Activated gamma-delta T cell (primary cell): ENCODE measurements around the gene HAPLN2.

Experiments
- DNase-seq: peaks from one replicate; lab custom pipeline; 2025; lab: John Stamatoyannopoulos, UW

The HAPLN2 gene

DNA sequence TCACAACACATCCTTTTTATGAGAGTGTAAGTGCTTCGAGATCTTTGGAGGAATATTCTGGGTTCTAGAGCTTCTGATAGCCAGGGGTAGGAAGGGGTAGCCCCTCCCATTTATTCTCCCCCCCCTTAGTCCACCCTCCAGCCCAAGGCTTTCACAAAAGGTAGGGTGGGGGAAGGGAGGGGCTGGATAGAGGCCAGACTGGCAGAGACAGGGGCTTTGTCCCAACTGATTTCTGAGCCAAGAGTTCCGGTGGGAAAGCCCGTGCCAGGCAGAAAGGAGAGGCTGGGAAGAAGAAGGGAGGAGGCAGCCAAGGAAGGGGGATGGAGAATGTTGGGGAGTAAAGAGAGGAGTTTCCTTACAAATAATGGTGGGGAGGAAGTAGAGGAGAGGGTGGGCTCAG lies 25.8 kb downstream of the HAPLN2 start:
- DNase-seq: no peak

DNA sequence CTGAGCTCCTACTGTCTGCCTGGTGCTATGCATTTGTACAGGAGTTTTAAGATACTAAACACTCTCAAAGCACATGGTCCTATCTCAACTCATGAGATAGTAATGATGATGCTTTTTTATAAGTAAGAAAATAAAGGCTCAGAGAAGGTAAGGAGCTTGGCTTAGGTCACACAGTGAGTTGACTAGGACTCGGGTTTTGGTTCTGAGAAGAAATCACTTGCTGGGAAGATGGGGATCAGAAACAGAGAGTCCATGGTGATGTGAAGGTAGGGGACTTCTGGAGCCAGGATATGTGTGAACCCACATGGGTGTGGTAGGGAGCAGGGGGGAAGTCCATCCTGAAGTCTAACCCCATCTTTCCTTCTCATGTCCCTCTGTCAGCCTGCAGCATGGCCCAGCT lies 26.5 kb downstream of the HAPLN2 start:
- DNase-seq: no peak

DNA sequence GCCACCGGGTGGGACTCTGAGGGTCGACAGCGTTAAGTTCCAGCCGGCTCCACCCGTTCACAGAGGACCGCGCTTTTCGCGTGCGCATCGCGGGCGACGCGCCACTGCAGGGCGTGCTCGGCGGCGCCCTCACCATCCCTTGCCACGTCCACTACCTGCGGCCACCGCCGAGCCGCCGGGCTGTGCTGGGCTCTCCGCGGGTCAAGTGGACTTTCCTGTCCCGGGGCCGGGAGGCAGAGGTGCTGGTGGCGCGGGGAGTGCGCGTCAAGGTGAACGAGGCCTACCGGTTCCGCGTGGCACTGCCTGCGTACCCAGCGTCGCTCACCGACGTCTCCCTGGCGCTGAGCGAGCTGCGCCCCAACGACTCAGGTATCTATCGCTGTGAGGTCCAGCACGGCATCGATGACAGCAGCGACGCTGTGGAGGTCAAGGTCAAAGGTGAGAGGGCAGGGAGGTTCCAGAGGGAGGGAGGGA lies 27.6 kb downstream of the HAPLN2 start:
- DNase-seq: no peak

DNA sequence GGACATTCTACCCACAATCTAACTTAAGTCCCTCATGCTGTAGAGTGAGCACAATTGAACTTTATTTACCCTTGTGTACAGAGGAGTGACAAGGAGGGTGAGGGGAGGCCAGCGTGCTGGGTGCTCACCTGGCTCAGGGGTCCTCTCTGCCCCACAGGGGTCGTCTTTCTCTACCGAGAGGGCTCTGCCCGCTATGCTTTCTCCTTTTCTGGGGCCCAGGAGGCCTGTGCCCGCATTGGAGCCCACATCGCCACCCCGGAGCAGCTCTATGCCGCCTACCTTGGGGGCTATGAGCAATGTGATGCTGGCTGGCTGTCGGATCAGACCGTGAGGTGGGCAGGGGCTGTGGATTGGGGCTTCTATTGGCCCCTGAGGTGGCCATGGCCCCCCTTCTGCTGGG lies 28.1 kb downstream of the HAPLN2 start:
- no peak for DNase-seq

DNA sequence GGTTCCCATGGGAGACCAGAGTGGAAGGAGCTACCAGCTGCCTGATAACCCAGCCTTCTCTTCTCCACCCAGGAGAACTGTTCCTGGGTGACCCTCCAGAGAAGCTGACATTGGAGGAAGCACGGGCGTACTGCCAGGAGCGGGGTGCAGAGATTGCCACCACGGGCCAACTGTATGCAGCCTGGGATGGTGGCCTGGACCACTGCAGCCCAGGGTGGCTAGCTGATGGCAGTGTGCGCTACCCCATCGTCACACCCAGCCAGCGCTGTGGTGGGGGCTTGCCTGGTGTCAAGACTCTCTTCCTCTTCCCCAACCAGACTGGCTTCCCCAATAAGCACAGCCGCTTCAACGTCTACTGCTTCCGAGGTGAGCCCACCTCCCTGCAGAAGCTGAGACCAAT lies 29.3 kb downstream of the HAPLN2 start:
- no peak for DNase-seq

DNA sequence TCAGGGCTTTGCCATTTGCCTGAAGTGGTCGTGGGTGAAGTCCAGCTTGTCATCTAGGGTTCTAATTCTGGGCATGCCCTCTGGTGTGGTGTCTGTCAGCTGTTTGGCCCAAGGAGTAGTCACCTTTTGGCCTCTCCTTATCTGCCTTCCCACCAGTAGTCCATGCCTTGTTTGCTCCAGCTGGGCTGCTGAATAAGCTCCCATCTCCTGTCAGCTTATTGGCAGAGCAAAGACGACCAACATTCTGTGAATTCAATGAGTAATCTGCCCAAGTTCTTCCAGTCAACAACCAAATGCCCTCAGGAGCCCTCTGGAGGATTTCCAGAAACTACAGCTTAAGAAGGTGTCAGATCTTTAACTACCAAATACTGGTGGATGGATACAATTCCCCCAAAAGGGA lies 29.7 kb downstream of the HAPLN2 start:
- DNase-seq: no peak

DNA sequence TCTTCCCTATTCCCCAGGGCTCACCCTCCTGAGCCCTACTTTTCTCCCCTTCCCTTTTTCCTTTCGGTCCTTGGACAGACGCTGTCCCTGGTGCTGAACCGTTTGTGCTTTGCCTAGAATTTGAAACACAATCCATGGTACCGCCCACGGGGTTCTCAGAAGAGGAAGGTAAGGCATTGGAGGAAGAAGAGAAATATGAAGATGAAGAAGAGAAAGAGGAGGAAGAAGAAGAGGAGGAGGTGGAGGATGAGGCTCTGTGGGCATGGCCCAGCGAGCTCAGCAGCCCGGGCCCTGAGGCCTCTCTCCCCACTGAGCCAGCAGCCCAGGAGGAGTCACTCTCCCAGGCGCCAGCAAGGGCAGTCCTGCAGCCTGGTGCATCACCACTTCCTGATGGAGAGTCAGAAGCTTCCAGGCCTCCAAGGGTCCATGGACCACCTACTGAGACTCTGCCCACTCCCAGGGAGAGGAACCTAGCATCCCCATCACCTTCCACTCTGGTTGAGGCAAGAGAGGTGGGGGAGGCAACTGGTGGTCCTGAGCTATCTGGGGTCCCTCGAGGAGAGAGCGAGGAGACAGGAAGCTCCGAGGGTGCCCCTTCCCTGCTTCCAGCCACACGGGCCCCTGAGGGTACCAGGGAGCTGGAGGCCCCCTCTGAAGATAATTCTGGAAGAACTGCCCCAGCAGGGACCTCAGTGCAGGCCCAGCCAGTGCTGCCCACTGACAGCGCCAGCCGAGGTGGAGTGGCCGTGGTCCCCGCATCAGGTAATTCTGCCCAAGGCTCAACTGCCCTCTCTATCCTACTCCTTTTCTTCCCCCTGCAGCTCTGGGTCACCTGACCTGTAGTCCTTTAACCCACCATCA lies 33.1 kb downstream of the HAPLN2 start:
- no peak for DNase-seq

DNA sequence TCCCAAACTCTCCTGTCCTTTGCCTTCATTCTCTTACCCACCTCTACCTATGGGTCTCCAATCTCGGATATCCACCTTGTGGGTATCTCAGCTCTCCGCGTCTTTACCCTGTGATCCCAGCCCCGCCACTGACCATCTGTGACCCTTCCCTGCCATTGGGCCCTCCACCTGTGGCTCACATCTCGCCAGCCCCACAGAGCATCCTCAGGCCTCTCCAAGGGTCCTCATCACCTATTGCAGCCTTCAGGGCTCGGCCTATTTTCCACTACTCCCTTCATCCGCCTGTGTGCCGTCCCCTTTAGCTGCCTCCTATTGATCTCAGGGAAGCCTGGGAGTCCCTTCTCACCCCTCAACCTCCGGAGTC lies 33.8 kb downstream of the HAPLN2 start:
- no peak for DNase-seq

DNA sequence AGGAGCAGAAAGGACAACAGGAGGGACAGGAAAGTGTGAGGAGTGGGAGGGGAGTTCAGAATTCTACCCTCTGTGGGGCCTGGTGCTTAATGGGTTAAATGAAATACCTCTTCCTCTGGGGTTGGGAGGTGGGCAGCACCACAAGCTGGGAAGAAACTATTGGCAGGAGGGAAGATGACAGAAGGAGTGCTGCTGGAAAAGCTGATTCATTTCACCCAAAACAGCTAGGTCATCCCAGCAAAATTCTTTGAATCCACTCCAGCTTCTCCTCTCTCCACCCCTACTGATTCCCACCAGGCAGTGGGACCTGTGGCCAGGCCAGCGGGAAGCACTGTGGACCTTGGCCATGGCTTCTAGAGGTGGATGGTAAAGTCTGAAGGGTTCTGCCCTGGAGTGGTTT lies 35.5 kb downstream of the HAPLN2 start:
- DNase-seq: no peak

DNA sequence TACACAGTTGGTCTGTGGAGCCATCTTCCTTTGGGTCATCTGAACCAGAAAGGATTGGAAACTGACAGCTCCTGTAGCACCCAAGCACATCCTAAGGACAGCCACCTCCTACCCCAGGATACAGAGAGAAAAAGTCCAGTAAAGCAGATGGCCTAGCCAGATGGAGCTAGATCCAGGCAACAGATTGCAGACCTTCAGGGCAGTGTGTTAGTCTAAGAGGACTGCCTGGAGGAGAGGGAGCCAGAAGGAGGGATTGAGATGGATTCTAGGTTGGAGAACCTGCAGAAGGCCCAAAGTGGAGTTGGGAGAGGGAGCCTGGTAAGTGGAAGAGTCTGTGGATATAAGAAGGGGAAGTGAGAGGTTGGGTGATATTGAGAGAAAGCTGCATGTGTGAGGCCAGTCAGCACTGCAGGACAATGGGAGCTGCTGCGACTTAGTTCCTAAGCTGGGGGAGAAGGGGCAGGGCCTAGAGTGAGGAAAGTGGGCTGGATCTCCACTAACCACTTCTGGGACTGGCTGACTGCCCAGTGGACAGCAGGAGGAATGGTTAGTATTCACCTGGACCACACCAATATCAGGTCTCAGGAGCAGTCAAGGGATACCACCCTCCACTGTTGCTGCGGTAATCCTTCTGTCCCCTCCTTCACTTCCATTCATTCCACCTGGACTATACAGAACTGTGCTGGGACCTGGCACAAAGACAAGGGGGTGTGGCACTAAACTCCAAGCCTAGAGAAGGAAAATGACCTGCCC lies 36.1 kb downstream of the HAPLN2 start:
- DNase-seq: no peak

DNA sequence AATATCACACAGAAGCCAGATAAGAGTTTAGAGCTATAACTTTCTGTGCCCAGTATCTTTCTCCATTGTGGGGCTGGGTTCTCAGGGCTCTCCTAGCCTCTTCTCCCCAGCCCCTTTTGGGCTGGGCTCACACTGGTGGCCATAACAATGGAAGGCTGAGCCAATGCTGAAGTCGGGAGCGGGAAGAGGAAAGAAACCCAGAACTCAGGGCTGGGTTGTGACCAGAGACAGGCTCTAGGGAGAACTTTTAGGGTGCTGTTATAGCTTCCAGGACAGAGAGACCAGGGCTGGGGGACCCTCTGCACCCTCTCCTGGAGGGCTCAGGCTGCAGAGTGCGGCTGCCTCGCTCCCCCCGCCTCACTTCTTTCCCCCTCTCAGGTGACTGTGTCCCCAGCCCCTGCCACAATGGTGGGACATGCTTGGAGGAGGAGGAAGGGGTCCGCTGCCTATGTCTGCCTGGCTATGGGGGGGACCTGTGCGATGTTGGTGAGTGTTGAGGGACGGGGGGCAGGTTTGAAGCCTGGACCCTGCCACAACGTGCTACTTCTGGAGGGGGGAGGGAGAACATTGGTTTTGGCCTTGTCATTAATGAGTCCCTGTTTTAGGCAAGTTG lies 36.8 kb downstream of the HAPLN2 start:
- DNase-seq: no peak

DNA sequence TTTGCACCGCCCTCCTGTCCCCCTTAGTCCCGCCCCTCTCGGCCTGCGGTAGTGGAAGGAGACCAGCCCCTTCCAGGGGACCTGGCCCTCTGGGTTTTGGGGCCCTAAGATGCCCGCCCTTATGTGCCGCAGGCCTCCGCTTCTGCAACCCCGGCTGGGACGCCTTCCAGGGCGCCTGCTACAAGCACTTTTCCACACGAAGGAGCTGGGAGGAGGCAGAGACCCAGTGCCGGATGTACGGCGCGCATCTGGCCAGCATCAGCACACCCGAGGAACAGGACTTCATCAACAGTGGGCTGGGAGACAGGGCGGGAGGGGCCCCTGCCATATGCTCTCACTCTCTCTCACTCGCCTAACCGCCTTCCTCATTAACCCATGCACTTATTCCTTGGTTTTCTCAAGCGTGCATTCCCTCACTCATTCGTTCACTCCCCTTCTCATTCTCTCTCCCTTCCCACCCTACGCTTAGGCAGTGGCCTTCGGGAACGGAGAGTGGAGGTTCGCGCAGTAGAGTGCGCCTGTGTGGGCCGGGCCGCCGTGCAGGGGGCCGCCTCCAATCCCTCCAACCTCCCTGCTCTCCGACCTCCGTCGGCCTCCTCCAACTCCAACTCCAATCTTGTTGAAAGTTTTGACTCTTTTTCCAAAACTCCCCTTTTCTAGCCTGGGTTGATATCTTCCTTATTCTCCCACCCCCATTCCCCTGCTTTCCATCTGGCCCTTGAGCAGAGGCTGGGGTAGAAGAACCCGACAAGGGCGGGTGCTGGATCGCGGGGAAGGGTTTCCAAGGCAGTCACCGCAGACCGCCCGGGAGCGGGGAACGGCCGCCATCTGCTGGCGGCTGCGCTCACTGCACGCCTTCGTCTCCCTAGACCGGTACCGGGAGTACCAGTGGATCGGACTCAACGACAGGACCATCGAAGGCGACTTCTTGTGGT lies 37.9 kb downstream of the HAPLN2 start:
- peak; percentile 57 for DNase-seq

DNA sequence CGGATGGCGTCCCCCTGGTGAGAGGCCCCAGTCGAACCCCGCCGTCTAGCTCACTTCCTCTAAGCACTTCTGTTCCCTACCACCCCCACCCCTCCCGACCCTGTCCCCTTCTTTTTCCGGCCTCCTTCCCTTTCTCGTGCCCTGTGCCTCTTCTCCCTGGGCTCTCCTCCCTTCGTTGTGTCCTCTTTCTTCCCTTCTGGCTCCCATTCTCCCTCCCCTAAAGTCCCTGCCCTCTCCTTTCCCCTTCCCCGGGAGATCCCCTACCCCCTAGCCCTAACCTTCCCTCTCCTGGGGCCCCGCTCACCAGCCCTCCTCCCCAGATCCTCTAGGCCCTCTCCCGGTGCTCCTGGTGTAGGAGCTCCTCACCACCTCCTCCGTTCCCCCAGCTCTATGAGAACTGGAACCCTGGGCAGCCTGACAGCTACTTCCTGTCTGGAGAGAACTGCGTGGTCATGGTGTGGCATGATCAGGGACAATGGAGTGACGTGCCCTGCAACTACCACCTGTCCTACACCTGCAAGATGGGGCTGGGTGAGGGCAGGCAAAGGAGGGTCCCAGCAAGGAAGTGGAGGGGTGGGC lies 38.6 kb downstream of the HAPLN2 start:
- DNase-seq: no peak

DNA sequence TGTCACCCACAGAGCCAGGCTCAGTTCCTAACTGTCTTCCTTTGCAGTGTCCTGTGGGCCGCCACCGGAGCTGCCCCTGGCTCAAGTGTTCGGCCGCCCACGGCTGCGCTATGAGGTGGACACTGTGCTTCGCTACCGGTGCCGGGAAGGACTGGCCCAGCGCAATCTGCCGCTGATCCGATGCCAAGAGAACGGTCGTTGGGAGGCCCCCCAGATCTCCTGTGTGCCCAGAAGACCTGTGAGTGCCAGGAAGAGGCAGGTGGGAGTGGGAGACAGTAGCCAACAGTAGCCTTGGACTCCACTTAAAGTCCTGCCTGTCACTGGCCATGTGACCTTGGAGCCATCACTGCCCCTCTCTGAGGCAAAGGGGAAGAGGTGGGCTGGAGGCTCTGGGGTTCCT lies 39.3 kb downstream of the HAPLN2 start:
- no peak for DNase-seq

DNA sequence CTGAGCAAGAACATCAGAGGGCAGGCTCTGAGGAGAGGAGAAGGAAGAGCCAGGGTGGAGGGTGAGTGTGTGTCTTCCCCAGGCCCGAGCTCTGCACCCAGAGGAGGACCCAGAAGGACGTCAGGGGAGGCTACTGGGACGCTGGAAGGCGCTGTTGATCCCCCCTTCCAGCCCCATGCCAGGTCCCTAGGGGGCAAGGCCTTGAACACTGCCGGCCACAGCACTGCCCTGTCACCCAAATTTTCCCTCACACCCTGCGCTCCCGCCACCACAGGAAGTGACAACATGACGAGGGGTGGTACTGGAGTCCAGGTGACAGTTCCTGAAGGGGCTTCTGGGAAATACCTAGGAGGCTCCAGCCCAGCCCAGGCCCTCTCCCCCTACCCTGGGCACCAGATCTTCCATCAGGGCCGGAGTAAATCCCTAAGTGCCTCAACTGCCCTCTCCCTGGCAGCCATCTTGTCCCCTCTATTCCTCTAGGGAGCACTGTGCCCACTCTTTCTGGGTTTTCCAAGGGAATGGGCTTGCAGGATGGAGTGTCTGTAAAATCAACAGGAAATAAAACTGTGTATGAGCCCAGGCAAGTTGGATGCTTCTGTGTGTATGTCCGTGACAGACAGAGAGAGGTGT lies 39.8 kb downstream of the HAPLN2 start:
- DNase-seq: no peak

DNA sequence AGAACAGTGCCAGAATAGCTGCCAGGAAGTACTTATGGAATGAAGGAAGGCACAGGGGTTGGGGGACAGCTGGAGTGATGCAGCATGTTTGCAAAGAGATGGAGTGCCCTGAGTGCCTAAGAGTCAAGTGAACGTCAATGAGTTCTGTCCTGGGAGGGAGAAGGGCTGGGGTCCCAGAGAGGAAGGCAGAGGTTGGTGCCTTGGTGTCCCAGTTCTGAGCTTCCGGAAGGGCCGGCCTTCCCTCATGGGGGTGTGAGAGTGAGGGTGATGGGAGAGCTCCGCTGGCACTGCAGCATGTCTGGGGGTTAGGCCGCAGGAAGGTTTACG lies 40.4 kb downstream of the HAPLN2 start:
- no peak for DNase-seq

DNA sequence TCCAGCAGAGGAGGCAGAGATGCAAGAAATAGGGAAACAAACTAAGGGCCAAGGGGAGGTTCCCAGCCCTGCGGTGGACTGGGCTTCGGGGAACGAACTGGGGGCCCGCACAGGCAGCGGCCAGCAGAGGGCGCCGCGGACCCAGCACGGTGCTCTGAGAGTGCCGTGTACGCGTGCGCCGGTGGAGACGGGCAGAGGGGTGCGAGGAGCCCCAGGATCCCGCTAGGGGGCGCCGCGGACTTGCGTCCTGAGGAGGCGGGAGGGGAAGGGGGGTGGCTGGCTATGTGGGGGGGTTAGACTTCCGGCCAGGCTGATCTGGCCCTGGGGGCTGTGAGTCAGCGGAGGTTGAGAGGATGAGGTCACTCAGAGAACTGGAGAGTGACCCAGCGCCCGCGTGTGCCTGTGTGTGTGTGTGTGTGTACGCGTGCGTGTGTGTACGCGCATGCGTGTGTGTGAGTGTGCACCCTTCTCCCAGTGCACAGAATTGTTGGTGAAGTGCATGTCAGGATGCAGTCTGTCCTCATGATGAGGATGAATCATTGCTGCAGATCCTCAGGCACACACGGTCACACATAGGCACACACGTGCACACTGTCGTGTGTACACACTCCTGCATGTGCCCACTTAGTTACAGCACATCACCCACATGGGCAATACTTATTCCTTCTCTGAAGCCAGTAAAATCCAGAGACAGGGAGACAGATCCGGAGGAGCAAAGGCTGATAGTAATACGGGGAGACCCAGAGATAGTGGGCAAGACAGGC lies 41.0 kb downstream of the HAPLN2 start:
- peak; percentile 78 for DNase-seq

DNA sequence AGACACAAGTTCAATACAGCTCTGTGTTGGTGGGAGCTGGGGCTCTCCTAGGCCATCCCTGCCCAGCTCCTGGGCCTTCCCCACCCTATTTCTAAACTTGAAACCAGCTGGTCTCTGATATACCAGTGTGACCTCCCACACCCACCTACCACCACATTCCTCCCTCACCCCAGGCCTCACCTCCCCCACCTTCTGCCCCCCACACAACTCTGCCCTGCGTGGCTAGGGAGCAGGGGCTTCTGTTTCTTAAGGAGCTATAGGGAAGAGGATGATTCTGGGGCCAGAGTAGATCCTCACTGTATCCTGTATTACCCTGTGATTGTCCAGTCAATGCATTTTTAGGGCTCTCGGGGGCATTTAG lies 41.5 kb downstream of the HAPLN2 start:
- no peak for DNase-seq

DNA sequence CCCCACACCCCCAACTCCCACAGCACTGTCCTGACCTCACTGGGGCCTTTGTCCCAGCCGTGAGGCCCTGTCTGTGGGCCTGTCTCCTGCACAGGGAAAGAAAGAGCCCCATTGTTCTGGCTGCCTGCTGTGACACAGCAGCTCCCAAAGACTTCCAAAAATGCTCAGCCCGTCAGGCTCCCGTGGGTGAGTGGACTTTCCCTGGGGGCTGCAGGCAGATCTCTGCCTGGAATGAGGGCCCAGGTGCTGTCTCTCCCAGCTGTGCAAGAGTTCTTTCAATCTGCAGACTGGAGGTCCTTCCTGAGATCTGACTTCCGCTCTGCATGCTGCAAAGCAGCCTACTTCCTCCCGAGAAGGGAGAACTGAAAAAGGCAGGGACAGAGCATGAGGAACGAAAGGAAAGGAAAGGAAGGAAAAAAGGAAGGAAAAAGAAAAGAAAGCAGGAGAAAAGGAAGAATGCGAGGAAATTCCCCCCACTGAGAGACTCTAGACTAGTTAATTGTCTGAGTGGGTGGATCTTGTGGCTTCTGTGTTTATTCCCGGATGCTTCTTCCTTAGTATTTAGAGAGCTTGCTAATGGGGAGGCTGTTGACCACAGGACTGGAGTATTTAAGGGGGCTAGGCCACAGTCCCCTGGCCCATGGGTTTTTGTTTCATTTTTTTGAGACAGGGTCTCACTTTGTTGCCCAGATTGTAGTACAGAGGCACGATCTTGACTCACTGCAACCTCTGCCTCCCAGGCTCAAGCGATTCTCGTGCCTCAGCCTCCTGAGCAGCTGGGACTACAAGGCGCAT lies 43.0 kb downstream of the HAPLN2 start:
- DNase-seq: no peak

DNA sequence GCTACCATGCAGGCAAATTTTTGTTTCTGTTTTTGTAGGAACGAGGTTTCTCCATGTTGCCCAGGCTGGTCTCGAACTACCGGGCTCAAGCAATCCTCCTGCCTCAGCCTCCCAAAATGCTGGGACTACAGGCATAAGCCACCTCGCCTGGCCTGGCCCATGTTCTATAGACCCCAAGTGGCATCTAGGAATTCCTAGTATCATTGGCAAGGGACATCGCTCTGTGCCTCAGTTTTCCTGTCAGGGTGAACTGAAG lies 43.5 kb downstream of the HAPLN2 start:
- DNase-seq: no peak
